SU-DHL-6 (cell line): ENCODE data around the gene NOBOX.

Experiments used
- EZH2phosphoT487 ChIP-seq: fragments of 200-600 bp; sonication (generic), shearing (Covaris generic); conservative IDR thresholded peaks from 2 replicates; pipeline ENCODE4 v1.6.1; 2018; ENCODE audit warnings: mild to moderate bottlenecking, antibody characterized with exemption, low read length, moderate library complexity, mixed read lengths
- TF ChIP-seq, protein P1 (sequence below): fragments of 200-600 bp; sonication (generic); IDR thresholded peaks from one replicate; pipeline ENCODE4 v1.5.1; 2017; ENCODE audit warnings: antibody characterized with exemption, mild to moderate bottlenecking, low read length, moderate library complexity; ENCODE audit not compliant: insufficient read depth, poor library complexity, severe bottlenecking

DNA sequence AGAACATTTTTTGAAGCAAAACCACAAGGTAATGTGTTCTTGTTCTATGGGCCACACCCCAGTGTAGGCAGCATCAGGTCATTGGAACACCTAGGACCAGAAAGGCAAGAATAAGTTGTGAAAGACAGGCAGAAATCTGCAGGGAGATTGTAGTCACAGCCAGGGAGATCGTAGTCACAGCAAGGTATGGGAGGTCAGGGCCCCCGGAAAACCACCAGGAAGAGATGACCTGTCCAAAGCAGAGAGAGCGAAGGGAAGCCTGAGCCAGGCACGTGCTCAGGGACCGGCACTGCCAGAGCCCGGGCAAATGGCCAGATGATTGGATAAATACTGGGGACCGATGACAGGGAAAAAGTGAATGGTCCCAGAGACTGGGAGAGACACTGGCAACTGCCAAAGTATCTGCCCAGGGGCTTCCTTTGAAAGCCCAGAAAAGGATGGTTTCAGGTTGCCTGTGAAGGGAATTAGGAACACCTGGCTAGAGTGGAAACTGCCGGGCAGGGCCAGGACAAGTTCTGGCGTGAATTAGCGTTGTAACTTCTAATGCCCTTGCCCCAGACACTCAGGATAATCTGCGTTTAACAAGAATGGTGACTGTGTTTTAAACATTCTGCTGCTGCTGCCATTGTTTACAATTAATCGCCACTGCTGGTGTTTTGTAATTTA is 3.9 kb upstream of the NOBOX start:
- TF ChIP-seq, protein P1, sequence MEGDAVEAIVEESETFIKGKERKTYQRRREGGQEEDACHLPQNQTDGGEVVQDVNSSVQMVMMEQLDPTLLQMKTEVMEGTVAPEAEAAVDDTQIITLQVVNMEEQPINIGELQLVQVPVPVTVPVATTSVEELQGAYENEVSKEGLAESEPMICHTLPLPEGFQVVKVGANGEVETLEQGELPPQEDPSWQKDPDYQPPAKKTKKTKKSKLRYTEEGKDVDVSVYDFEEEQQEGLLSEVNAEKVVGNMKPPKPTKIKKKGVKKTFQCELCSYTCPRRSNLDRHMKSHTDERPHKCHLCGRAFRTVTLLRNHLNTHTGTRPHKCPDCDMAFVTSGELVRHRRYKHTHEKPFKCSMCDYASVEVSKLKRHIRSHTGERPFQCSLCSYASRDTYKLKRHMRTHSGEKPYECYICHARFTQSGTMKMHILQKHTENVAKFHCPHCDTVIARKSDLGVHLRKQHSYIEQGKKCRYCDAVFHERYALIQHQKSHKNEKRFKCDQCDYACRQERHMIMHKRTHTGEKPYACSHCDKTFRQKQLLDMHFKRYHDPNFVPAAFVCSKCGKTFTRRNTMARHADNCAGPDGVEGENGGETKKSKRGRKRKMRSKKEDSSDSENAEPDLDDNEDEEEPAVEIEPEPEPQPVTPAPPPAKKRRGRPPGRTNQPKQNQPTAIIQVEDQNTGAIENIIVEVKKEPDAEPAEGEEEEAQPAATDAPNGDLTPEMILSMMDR = no peak
- no peak for TF ChIP-seq EZH2phosphoT487
